Fibroblast of mammary gland (primary cell): ENCODE data around the gene CACNA1H.

Source experiments
- DNase-seq: peaks from one replicate; pipeline ENCODE4 v3.0.0-alpha.2; 2010; ENCODE audit warnings: low read depth
- H3K4me3 ChIP-seq: 2 replicates; pipeline ENCODE4 v1.5.1; 2011; ENCODE audit warnings: low read depth, mild to moderate bottlenecking, low read length, moderate library complexity; ENCODE audit not compliant: control insufficient read depth
- TF ChIP-seq, protein P1 (sequence below): conservative IDR thresholded peaks from 2 replicates; pipeline ENCODE4 v1.5.1; 2011; ENCODE audit warnings: low read depth, low read length, inconsistent platforms; ENCODE audit not compliant: control insufficient read depth, insufficient read depth

The CACNA1H gene

DNA sequence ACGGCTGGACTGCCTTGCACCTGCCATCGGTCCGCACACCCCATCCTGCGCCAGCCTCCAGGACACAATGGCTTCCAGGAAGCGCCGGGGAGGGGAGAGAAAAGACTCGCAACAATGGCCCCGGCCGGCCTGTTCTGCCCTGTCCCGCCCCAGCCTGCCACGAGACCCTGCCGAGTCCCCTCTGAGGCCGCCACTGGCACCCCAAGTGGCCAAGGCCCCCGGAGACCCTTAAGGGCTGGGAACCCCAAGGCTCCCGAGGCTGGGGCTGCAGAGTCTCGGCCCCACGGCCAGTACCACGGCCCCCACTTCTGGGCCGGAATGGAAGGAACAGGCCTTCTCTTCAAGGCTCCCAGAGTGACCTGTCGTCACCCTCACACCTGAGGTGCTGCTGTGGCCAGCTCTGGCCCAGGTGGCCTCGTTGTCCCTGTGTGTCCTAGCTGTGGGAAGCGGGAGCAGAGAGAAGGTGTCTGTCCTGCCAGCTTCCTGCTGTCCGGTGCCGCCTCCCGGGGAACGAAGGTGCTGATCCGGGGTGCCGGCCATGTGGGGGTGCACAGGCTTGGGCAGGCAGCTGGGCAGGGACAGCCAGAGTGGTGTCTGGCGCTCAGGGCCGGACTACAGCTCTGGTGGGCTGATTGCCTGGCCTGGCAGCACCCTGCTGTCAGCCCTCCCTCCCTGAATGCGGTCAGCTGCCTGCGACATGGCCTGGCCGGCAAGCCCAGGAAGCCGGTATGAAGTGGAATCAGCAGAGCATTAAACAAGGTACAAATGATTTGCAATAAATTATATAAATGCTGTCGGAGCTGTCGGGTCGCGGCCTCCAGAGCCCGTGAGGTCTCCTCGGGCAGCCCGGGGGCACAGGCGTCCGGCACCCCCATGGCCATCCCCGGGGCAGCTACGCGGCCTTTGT is 8.2 kb upstream of the CACNA1H start:
- no peak for DNase-seq
- TF ChIP-seq, protein P1, sequence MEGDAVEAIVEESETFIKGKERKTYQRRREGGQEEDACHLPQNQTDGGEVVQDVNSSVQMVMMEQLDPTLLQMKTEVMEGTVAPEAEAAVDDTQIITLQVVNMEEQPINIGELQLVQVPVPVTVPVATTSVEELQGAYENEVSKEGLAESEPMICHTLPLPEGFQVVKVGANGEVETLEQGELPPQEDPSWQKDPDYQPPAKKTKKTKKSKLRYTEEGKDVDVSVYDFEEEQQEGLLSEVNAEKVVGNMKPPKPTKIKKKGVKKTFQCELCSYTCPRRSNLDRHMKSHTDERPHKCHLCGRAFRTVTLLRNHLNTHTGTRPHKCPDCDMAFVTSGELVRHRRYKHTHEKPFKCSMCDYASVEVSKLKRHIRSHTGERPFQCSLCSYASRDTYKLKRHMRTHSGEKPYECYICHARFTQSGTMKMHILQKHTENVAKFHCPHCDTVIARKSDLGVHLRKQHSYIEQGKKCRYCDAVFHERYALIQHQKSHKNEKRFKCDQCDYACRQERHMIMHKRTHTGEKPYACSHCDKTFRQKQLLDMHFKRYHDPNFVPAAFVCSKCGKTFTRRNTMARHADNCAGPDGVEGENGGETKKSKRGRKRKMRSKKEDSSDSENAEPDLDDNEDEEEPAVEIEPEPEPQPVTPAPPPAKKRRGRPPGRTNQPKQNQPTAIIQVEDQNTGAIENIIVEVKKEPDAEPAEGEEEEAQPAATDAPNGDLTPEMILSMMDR: no peak
- no peak overlapping the region for H3K4me3 ChIP-seq

DNA sequence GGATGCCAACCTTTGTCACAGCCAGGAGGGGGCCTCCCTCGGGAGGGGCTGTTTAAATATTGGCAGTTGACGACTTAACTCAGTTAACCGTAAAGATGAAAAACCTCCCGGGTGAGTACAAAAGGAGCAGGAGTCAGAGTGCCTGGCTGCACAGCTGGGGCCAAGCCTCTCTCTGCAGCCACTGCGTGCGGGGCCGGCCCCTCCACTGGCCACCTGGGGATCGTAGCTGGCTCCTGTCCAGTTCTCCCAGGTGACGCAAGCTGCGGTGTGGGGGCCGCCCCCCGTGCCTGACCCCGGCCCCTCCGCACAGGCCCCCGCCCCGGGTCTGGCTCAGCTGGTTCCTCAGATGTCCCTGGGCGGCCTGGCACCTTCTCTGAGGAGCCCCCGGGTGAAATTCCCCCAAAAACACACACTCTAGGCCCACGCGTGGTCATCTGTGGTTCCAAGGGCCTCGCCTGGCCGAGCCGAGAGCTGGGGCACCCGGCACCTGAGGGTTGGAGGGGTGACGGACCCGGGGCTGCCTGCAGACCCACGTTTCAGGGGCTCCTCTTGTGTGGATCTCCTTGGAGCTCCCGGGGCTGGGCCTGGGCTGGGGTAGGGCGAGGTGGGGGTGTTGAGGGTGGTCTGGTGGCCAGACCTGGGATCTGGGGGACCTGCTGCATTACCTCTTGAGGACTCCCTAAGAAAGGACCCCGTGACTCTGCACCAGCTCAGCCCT is 7.4 kb upstream of the CACNA1H start:
- no peak overlapping the region for H3K4me3 ChIP-seq
- TF ChIP-seq, protein P1: no peak
- no peak for DNase-seq

DNA sequence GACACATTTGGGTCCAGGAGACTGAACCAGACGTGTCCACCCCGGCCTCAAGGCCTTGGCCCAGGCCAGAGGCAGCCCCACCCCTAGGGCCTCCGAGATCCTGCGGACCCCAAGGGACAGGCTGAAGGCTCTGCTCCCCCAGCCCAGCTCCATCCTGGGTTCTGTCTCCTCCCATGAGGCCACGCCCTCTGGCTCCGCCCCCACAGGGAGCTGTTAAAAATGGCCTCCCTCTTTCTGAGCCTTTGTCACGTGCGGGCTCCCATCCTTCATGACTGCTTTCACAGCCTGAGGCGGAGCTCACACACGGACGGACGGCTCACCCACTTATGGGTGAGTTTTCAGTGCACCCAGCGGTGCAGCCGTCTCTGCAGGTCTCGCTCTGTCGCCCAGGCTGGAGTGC is 6.5 kb upstream of the CACNA1H start:
- DNase-seq: no peak
- H3K4me3 ChIP-seq: no peak overlapping the region
- TF ChIP-seq, protein P1: no peak

DNA sequence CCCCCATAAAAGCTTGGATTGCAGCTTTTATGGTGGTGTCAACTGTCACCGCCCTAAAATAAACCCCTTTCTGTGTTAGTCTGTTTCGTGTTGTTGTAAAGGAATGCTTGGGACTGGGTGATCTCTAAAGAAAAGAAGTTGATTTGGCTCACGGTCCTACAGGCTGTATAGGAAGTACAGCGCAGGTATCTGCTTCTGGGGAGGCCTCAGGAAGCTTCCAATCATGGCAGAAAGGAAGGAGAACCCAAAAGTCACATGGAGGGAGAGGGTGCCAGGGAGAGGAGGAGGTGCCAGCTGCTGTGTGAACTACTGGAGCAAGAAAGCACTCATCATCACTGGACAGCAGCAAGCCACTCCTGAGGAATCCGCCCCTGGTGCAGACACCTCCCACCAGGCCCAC is 5.9 kb upstream of the CACNA1H start:
- TF ChIP-seq, protein P1: no peak
- no peak for DNase-seq

DNA sequence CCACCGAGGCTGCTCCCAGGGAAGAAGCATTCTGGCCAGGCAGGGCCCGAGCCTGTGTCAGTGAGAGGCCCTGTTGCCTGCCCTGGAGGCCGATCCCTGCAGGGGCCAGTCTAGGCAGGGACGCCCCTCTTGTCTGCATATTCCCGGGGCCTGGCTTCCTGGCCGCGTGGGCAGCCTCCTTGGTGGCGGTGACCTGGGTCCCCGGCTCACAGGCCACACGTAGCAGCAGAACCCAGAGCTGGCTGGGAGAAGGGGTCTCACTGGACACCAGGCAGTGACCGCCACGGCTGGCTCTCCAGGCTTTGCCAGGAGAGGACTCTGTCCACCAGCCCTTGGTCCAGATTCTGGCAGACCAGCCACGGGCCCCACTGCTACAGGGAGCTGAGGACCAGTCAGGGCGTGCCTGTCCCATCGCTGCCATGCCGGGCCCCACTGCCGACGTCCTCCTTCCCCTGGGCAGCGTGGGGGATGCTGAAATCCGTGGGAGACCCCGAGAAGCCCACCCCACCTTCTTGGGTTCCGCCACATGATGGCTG is 3.7 kb upstream of the CACNA1H start:
- no peak for DNase-seq
- H3K4me3 ChIP-seq: no peak overlapping the region
- TF ChIP-seq, protein P1: no peak

More for the DNA sequence above, 5.9 kb upstream of the CACNA1H start:
- no peak overlapping the region for H3K4me3 ChIP-seq

DNA sequence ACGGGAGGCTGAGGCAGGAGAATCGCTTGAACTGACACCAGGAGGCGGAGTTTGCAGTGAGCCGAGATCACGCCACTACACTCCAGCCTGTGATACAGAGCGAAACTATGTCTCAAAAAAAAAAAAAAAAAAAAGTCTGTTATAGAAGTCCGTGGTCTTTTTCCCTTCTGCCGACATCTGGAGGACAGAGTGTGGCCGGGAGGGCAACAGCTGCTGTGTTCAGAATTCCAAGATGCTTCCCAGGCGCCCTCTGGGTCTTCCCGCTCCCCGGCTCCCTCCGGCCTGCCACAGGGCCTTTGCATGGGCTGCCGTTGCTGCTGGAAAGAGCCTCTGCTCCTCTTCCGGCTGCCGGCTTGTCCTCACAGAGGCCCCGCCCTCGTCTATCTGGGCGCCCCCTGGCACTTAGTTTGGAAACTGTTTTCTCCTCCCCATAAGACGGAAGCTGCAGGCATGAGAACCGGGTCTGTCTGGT is 2.4 kb upstream of the CACNA1H start:
- TF ChIP-seq, protein P1: no peak
- DNase-seq: peak; percentile 52
- H3K4me3 ChIP-seq: no peak overlapping the region
